OCI-LY3 (cell line): ENCODE data around the gene HBG2.
"Not testable (repeated sequence)": the region's sequence is repeated elsewhere in the genome, so short reads cannot be mapped to it uniquely, and the experiment has no call there.

Experiments used
- H2AFZ ChIP-seq: fragments of 200-600, 300-600 bp; shearing (Covaris generic); 2 replicates; pipeline ENCODE4 v1.6.0; 2014; ENCODE audit warnings: antibody characterized with exemption, low read depth, low read length
- H3K27ac ChIP-seq: fragments of 200-600, 300-600 bp; sonication (generic); 2 replicates; pipeline ENCODE4 v1.5.1; 2014; ENCODE audit warnings: mild to moderate bottlenecking, low read length, moderate library complexity, mixed read lengths
- H3K27me3 ChIP-seq: fragments of 200-600, 300-600 bp; sonication (generic); 2 replicates; pipeline ENCODE4 v1.6.1; 2014; ENCODE audit warnings: low read depth, low read length, mixed read lengths
- H3K36me3 ChIP-seq: fragments of 200-600, 300-600 bp; sonication (generic); replicated peaks from 2 replicates; pipeline ENCODE3; 2014; ENCODE audit warnings: low read depth, low read length, mixed read lengths
- H3K4me1 ChIP-seq: fragments of 300-600, 200-600 bp; sonication (generic); 2 replicates; pipeline ENCODE4 v1.6.1; 2014; ENCODE audit warnings: low read length, mixed read lengths
- H3K4me2 ChIP-seq: fragments of 200-600, 300-600 bp; sonication (generic); 2 replicates; pipeline ENCODE4 v1.6.1; 2014; ENCODE audit warnings: low read length, mixed read lengths
- H3K4me3 ChIP-seq: fragments of 300-600, 200-600 bp; sonication (generic); 2 replicates; pipeline ENCODE4 v1.5.1; 2014; ENCODE audit warnings: antibody characterized with exemption, mild to moderate bottlenecking, low read length, moderate library complexity
- H3K79me2 ChIP-seq: fragments of 300-600, 200-600 bp; shearing (Covaris generic); 2 replicates; pipeline ENCODE4 v1.6.1; 2014; ENCODE audit warnings: mild to moderate bottlenecking, low read length, mixed read lengths
- H3K9ac ChIP-seq: fragments of 300-600, 200-600 bp; shearing (Covaris generic); 2 replicates; pipeline ENCODE4 v1.6.0; 2014; ENCODE audit warnings: mild to moderate bottlenecking, low read length, moderate library complexity
- H3K9me3 ChIP-seq: fragments of 200-600, 300-600 bp; shearing (Covaris generic); 2 replicates; pipeline ENCODE4 v1.6.1; 2014; ENCODE audit warnings: low read length, mixed read lengths; ENCODE audit not compliant: insufficient read depth
- H4K20me1 ChIP-seq: fragments of 200-600, 300-600 bp; sonication (generic); 2 replicates; pipeline ENCODE4 v1.6.1; 2016; ENCODE audit warnings: low read length, mixed read lengths; ENCODE audit not compliant: insufficient read depth
- EZH2phosphoT487 ChIP-seq: fragments of 200-600 bp; shearing (Covaris generic); IDR thresholded peaks from 2 replicates; pipeline ENCODE4 v1.6.1; 2018; ENCODE audit warnings: antibody characterized with exemption, mixed run types, low read depth
- TF ChIP-seq, protein P1 (sequence below): fragments of 200-600, 300-600 bp; sonication (generic); IDR thresholded peaks from 2 replicates; pipeline ENCODE4 v1.5.1; 2014; ENCODE audit warnings: antibody characterized with exemption, low read length, low read depth

HBG2 gene

DNA sequence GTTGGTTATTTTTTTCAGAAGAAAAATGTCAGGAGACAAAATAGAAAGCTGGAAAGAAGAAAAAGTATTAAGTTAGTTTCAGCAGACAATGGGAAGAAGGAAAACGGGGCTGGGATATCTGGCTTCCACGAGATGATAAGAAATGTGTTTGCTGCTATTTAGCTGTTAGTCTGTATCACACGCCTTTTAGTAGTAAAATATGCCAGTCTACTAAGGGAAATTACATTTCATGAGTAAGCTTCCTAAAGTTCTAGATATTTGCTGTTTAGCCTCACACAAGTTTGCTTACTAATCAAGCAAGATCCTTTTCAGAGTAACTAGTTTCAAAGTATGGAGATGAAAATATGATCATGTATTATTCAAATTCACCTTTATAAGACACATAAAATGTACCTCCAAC is 45.7 kb upstream of the HBG2 start:
- H3K79me2 ChIP-seq = no peaks in the 10 kb centered on the region
- no peak overlapping the region for H3K4me2 ChIP-seq
- H3K4me1 ChIP-seq = no peaks in the 10 kb centered on the region; the same call in 1 of the 2 replicates
- H3K9me3 ChIP-seq = no peaks in the 10 kb centered on the region
- no peak overlapping the region for H3K27ac ChIP-seq
- no peak for TF ChIP-seq EZH2phosphoT487
- TF ChIP-seq, protein P1, sequence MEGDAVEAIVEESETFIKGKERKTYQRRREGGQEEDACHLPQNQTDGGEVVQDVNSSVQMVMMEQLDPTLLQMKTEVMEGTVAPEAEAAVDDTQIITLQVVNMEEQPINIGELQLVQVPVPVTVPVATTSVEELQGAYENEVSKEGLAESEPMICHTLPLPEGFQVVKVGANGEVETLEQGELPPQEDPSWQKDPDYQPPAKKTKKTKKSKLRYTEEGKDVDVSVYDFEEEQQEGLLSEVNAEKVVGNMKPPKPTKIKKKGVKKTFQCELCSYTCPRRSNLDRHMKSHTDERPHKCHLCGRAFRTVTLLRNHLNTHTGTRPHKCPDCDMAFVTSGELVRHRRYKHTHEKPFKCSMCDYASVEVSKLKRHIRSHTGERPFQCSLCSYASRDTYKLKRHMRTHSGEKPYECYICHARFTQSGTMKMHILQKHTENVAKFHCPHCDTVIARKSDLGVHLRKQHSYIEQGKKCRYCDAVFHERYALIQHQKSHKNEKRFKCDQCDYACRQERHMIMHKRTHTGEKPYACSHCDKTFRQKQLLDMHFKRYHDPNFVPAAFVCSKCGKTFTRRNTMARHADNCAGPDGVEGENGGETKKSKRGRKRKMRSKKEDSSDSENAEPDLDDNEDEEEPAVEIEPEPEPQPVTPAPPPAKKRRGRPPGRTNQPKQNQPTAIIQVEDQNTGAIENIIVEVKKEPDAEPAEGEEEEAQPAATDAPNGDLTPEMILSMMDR = no peak
- H3K36me3 ChIP-seq = no peaks in the 10 kb centered on the region
- no peak overlapping the region for H3K4me3 ChIP-seq
- no peak overlapping the region for H2AFZ ChIP-seq
- H3K27me3 ChIP-seq = 0 out of 2 replicates have a peak, but pooled peaks cover 3% of the 10 kb centered on the region
- H4K20me1 ChIP-seq = no peaks in the 10 kb centered on the region
- H3K9ac ChIP-seq = no peak overlapping the region

DNA sequence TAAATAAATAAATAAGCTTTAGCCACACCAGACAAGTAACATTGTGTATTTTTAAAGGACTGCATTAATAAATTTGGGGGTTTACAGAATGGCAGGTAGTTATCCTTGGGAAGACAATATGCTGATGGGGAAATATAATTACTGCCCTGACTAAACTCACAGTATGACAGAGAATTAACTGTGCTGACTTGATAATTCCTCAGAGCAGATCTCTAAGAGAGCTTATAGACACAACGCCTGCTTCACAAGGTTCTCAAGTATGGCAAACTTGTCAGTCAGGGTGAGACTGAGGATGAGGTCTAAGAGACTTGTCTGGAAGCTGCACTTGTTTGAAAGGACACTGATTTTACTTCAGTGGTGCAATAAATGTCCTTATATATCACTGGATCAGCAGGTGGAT is 43.9 kb upstream of the HBG2 start:
- no peak for TF ChIP-seq EZH2phosphoT487
- TF ChIP-seq, protein P1 = no peak
- H3K27ac ChIP-seq = no peak overlapping the region

DNA sequence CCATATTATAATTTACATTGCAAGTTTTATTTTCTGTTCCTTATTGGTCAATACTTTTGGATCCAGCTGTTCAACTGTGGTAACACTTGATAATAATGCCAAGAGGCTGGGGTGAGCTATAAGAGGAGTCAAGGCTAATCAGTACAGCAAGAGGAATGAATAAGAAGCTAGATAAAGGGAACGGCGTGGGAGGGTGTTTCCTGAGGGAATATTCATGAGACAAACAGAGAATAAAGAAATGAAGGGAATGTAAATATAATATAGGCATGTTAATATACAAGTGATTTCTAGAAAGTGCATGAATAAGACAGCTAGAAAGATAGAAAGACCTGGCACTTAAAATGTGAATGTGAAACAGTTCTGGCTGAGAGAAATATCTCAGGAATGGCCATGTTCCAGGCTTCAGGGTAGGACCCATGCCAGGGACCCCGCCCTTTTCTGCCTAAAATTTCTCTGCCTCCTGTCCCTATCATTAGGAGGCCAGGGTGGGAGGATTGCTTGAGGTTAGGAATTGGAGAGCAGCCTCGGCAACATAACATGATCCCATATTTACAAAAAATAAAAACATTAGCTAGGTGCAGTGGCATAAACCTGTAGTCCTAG is 43.2 kb upstream of the HBG2 start:
- Histone ChIP-seq H3K4me1 (peaks cover 4% of the 10 kb centered on the region), H3K9me3 (no peaks in the 10 kb centered on the region), H2AFZ (no peak overlapping the region), H3K4me2 (no peak overlapping the region), H3K27me3 (0 out of 2 replicates have a peak, but pooled peaks cover 3% of the 10 kb centered on the region), H3K36me3 (no peaks in the 10 kb centered on the region), H3K9ac (no peak overlapping the region), H3K79me2 (no peaks in the 10 kb centered on the region), H3K4me3 (no peak overlapping the region), H4K20me1 (no peaks in the 10 kb centered on the region), H3K27ac (no peak overlapping the region)
- TF ChIP-seq, protein P1 = no peak
- no peak for TF ChIP-seq EZH2phosphoT487

More for the DNA sequence above, 43.9 kb upstream of the HBG2 start:
- Histone ChIP-seq H3K9ac (no peak overlapping the region), H3K4me3 (no peak overlapping the region), H3K79me2 (no peaks in the 10 kb centered on the region), H3K27me3 (0 out of 2 replicates have a peak, but pooled peaks cover 3% of the 10 kb centered on the region), H4K20me1 (no peaks in the 10 kb centered on the region), H3K9me3 (no peaks in the 10 kb centered on the region), H3K4me2 (no peak overlapping the region), H3K36me3 (no peaks in the 10 kb centered on the region), H3K4me1 (no peaks in the 10 kb centered on the region; the same call in 1 of the 2 replicates), H2AFZ (no peak overlapping the region)

DNA sequence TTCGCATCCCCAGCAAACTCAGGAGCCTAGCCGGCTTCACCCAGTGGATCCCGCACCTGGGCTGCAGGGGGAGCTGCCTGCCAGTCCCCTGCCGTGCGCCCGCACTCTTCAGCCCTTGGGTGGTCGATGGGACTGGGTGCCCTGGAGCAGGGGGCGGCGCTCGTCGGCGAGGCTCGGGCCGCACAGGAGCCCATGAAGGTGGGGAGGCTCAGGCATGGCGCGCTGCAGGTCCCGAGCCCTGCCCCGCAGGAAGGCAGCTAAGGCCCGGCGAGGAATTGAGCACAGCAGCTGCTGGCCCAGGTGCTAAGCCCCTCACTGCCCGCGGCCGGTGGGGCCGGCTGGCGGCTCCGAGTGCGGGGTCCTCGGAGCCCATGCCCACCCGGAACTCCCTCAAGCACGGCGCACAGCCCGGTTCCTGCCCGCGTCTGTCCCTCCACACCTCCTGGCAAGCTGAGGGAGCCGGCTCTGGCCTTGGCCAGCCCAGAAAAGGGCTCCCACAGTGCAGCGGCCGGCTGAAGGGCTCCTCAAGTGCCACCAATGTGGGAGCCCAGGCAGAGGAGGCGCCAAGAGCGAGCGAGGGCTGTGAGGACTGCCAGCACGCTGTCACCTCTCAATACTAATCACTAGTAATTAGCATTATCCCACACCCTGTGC is 39.9 kb upstream of the HBG2 start:
- not testable (repeated sequence) for H3K9ac ChIP-seq, H3K27ac ChIP-seq, H2AFZ ChIP-seq, H3K36me3 ChIP-seq, H3K4me3 ChIP-seq, H3K4me2 ChIP-seq, H3K79me2 ChIP-seq, H3K9me3 ChIP-seq, H3K27me3 ChIP-seq, H4K20me1 ChIP-seq
- H3K4me1 ChIP-seq = peaks cover 20% of the 10 kb centered on the region
